DOHH2 (cell line): ENCODE data around the gene KRTAP12-3.
"Not testable (repeated sequence)": the region's sequence is repeated elsewhere in the genome, so short reads cannot be mapped to it uniquely, and the experiment has no call there.

Experiments
- H3F3A ChIP-seq: fragments of 200-600 bp; sonication (generic), shearing (Covaris generic); 2 replicates; pipeline ENCODE4 v1.6.0; 2016; ENCODE audit warnings: antibody characterized with exemption, mild to moderate bottlenecking; ENCODE audit not compliant: control insufficient read depth, insufficient read depth
- H3K27ac ChIP-seq: fragments of 200-600 bp; sonication (generic); 2 replicates; pipeline ENCODE4 v1.5.1; 2014; ENCODE audit warnings: low read depth, mild to moderate bottlenecking, low read length, moderate library complexity
- H3K27me3 ChIP-seq: fragments of 200-600 bp; sonication (generic); 2 replicates; pipeline ENCODE4 v1.6.1; 2014; ENCODE audit warnings: mild to moderate bottlenecking, low read length, mixed read lengths; ENCODE audit not compliant: control insufficient read depth
- H3K36me3 ChIP-seq: fragments of 200-600 bp; sonication (generic); 2 replicates; pipeline ENCODE4 v1.6.1; 2014; ENCODE audit warnings: mild to moderate bottlenecking, low read length, moderate library complexity, mixed read lengths; ENCODE audit not compliant: control insufficient read depth
- H3K4me1 ChIP-seq: fragments of 200-600 bp; sonication (generic); 2 replicates; pipeline ENCODE4 v1.6.1; 2014; ENCODE audit warnings: mild to moderate bottlenecking, low read length, mixed read lengths; ENCODE audit not compliant: control insufficient read depth
- H3K4me2 ChIP-seq: fragments of 200-600 bp; sonication (generic); 2 replicates; pipeline ENCODE4 v1.6.0; 2014; ENCODE audit warnings: mild to moderate bottlenecking, low read length, moderate library complexity
- H3K4me3 ChIP-seq: fragments of 200-600 bp; sonication (generic); 2 replicates; pipeline ENCODE4 v1.5.1; 2014; ENCODE audit warnings: mild to moderate bottlenecking, low read length, mixed read lengths
- H3K79me2 ChIP-seq: fragments of 200-600 bp; sonication (generic); 2 replicates; pipeline ENCODE4 v1.6.1; 2014; ENCODE audit warnings: mild to moderate bottlenecking, low read length, mixed read lengths; ENCODE audit not compliant: control insufficient read depth
- H3K9me2 ChIP-seq: fragments of 200-600 bp; sonication (generic); replicated peaks from 2 replicates; pipeline ENCODE4 v1.6.1; 2014; ENCODE audit warnings: mild to moderate bottlenecking, low read length, mixed read lengths; ENCODE audit not compliant: control insufficient read depth
- H3K9me3 ChIP-seq: fragments of 200-600 bp; sonication (generic); 2 replicates; pipeline ENCODE4 v1.6.1; 2014; ENCODE audit warnings: antibody characterized with exemption, low read length, mixed read lengths; ENCODE audit not compliant: control insufficient read depth, insufficient read depth
- H4K20me1 ChIP-seq: fragments of 200-600 bp; sonication (generic); 2 replicates; pipeline ENCODE4 v1.6.0; 2014; ENCODE audit warnings: low read depth, mild to moderate bottlenecking, antibody characterized with exemption, low read length, moderate library complexity; ENCODE audit not compliant: control insufficient read depth, insufficient read depth
- CTCF ChIP-seq: fragments of 200-600 bp; sonication (generic); IDR thresholded peaks from one replicate; pipeline ENCODE4 v1.5.1; 2014; ENCODE audit warnings: antibody characterized with exemption, mild to moderate bottlenecking, low read depth, low read length; ENCODE audit not compliant: poor library complexity, severe bottlenecking
- EZH2phosphoT487 ChIP-seq: fragments of 200-600 bp; sonication (generic); IDR thresholded peaks from 2 replicates; pipeline ENCODE4 v1.6.1; 2017; ENCODE audit warnings: borderline replicate concordance, mild to moderate bottlenecking, antibody characterized with exemption, low read length, moderate library complexity, mixed read lengths

Gene KRTAP12-3

GRCh38 chr21:44636209-44637017, 21.3 kb upstream of the KRTAP12-3 start:
- Histone ChIP-seq H4K20me1 (no peaks in the 10 kb centered on the region), H3K27me3 (no peaks in the 10 kb centered on the region), H3K4me1 (no peaks in the 10 kb centered on the region), H3K4me2 (no peak overlapping the region), H3K79me2 (no peaks in the 10 kb centered on the region), H3K27ac (no peak overlapping the region), H3K4me3 (no peak overlapping the region), H3K9me3 (peaks cover 5% of the 10 kb centered on the region; the same call in 1 of the 2 replicates), H3F3A (no peaks in the 10 kb centered on the region), H3K9me2 (no peaks in the 10 kb centered on the region), H3K36me3 (no peaks in the 10 kb centered on the region)
- TF ChIP-seq CTCF (no peak), EZH2phosphoT487 (no peak)

- Histone ChIP-seq H3K9me2 (no peaks in the 10 kb centered on the region), H3K27me3 (no peaks in the 10 kb centered on the region), H4K20me1 (no peaks in the 10 kb centered on the region), H3K4me3 (no peak within 1 kb of the TSS), H3K27ac (no peak within 1 kb of the TSS), H3K4me2 (no peak within 1 kb of the TSS), H3K79me2 (no peaks in the 10 kb centered on the region), H3K4me1 (no peaks in the 10 kb centered on the region), H3F3A (no peaks in the 10 kb centered on the region), H3K36me3 (no peaks in the 10 kb centered on the region), H3K9me3 (peaks cover 2% of the 10 kb centered on the region; the same call in 1 of the 2 replicates)
- TF ChIP-seq CTCF (no peak), EZH2phosphoT487 (no peak)
Measured at GRCh38 chr21:44637018-44637850, 20.5 kb upstream of the KRTAP12-3 start, which contains the start of gene KRTAP10-10. TSS of gene KRTAP10-10 (plus strand) at chr21:44637356. CDS start at chr21:44637418, 62 bp downstream.

GRCh38 chr21:44637851-44638348, 19.8 kb upstream of the KRTAP12-3 start:
- not testable (repeated sequence) for H3K27ac ChIP-seq, H3K9me3 ChIP-seq, H3K9me2 ChIP-seq, H4K20me1 ChIP-seq, H3F3A ChIP-seq, H3K4me2 ChIP-seq, H3K4me3 ChIP-seq, H3K79me2 ChIP-seq, H3K36me3 ChIP-seq, H3K4me1 ChIP-seq, H3K27me3 ChIP-seq

GRCh38 chr21:44638506-44639330, 19.0 kb upstream of the KRTAP12-3 start:
- not testable (repeated sequence) for H3K36me3 ChIP-seq, H3K4me3 ChIP-seq, H3K27ac ChIP-seq, H3K4me1 ChIP-seq, H3K4me2 ChIP-seq, H3K79me2 ChIP-seq, H3K9me3 ChIP-seq, H3F3A ChIP-seq, H3K9me2 ChIP-seq, H3K27me3 ChIP-seq, H4K20me1 ChIP-seq
